HG03175 (cell line): Measurements from ENCODE around the gene NUAK1.

ENCODE experiments used
- ATAC-seq: cut with Tn5 transposase; IDR thresholded peaks from one replicate; pipeline ENCODE4 v1.9.1; 2021; ENCODE audit warnings: mild to moderate bottlenecking, moderate library complexity; ENCODE audit not compliant: unreplicated experiment

The NUAK1 gene

GRCh38 chr12:106066051-106066705 is 72.6 kb downstream of the NUAK1 start:
- ATAC-seq: no peak

GRCh38 chr12:106065506-106065905 is 73.2 kb downstream of the NUAK1 start:
- ATAC-seq: no peak

- ATAC-seq: no peak
These were observed 74.1 kb downstream of the NUAK1 start for GRCh38 chr12:106064721-106065021.

GRCh38 chr12:106063826-106064720 is 74.7 kb downstream of the NUAK1 start:
- ATAC-seq: no peak

- no peak for ATAC-seq
These were observed 76.1 kb downstream of the NUAK1 start for GRCh38 chr12:106062693-106063092.

- no peak for ATAC-seq
These were observed 80.2 kb downstream of the NUAK1 start for GRCh38 chr12:106058256-106059182.

GRCh38 chr12:106054049-106054448 is 84.7 kb downstream of the NUAK1 start:
- no peak for ATAC-seq

- ATAC-seq: no peak
These were observed 86.8 kb downstream of the NUAK1 start for GRCh38 chr12:106051853-106052531.

- no peak for ATAC-seq
These were observed 89.2 kb downstream of the NUAK1 start for GRCh38 chr12:106049546-106049945.

- no peak for ATAC-seq
These were observed 89.6 kb downstream of the NUAK1 start for GRCh38 chr12:106049105-106049504.

GRCh38 chr12:106048676-106049075 is 90.1 kb downstream of the NUAK1 start:
- no peak for ATAC-seq

- no peak for ATAC-seq
These were observed 90.7 kb downstream of the NUAK1 start for GRCh38 chr12:106048016-106048415.

GRCh38 chr12:106046947-106047346 is 91.8 kb downstream of the NUAK1 start:
- no peak for ATAC-seq

- ATAC-seq: no peak
These were observed 92.4 kb downstream of the NUAK1 start for GRCh38 chr12:106046301-106046846.

- ATAC-seq: no peak
These were observed 93.5 kb downstream of the NUAK1 start for GRCh38 chr12:106045251-106045674.

GRCh38 chr12:106044773-106045172 is 94.0 kb downstream of the NUAK1 start:
- ATAC-seq: no peak

GRCh38 chr12:106042037-106042436 is 96.7 kb downstream of the NUAK1 start:
- no peak for ATAC-seq

- no peak for ATAC-seq
These were observed 98.2 kb downstream of the NUAK1 start for GRCh38 chr12:106040521-106040920.

- ATAC-seq: no peak
These were observed 98.9 kb downstream of the NUAK1 start for GRCh38 chr12:106039646-106040404.

- no peak for ATAC-seq
These were observed 99.5 kb downstream of the NUAK1 start for GRCh38 chr12:106039242-106039641.
